Measurements from ENCODE around the gene COL5A1. TPM values are rescaled to one million over a fixed set of nuclear protein-coding genes. Genes with fewer than 3 reads are reported as not detected.

The COL5A1 gene
- total and polyA plus RNA-seq, 3 experiments from 2014 or later, result 0.02 to 0.43 (median 0.13) TPM

GRCh38 chr9:134728021-134728795 is 86.6 kb downstream of the COL5A1 start:
- ChIA-PET POLR2A (no interaction called here), CTCF (no interaction called here)
- Mint-ChIP-seq H3K27me3 (peaks cover 6 to 13% of the 10 kb centered on the region in 2 donors), H3K9me3 (no peaks in the 10 kb centered on the region), H3K36me3 (no peaks in the 10 kb centered on the region), H3K4me1 (peaks cover 5 to 8% (median 7%) of the 10 kb centered on the region in 3 donors), H3K27ac (no peak overlapping the region), H3K4me3 (no peak overlapping the region)
- no peak for DNase-seq
- H3K36me3 ChIP-seq (ENCODE audit: insufficient read depth, low read length), result no peaks in the 10 kb centered on the region
- H3K27ac ChIP-seq (ENCODE audit: low read depth, low read length), result no peak overlapping the region
- H3K4me1 ChIP-seq (ENCODE audit: insufficient read depth, low read length), result no peaks in the 10 kb centered on the region
- no peaks in the 10 kb centered on the region for H3K27me3 ChIP-seq (ENCODE audit: insufficient read depth, low read length, poor library complexity, severe bottlenecking)
- no peaks in the 10 kb centered on the region for H3K9me3 ChIP-seq (ENCODE audit: low read length)
- no peak overlapping the region for H3K4me3 ChIP-seq (ENCODE audit: low read length)

DNA sequence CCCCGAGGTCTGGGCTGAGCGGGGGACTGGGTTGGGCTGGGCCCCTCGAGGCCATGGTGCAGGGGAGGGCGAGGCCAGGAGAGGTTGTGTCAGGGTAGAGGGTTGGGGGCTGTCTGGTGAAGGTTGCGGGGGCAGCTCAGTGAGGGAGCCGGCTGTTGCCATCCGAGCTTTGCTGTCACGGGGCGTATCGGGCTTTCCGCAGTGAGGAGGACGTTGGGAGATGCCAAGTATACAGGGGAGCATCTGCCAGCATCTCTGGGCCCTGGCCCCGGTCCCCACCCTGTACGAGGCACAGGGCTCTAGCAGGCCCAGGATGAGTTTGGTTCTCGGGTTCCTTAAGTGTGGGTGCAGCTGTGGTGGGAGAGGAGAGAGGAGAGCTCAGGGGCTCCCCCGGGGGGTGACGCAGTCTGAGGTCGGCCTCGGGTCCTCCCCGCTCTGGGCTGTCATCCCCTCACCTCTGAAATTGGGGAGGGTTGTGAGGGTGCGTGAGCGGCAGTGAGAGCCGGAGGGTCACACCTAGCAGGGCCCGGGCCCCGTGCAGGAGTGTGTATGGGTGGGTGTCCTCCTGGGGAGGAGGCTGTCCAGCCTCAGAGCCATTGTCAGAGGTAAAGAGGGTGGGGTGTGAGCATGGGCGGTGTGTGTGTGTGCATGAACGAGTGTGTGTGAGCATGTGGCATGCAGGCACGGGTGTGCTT is 87.3 kb downstream of the COL5A1 start:
- Histone ChIP-seq H3K4me1 (ENCODE audit: insufficient read depth, low read length) (no peaks in the 10 kb centered on the region), H3K36me3 (ENCODE audit: insufficient read depth, low read length) (no peaks in the 10 kb centered on the region), H3K27me3 (ENCODE audit: insufficient read depth, low read length, poor library complexity, severe bottlenecking) (no peaks in the 10 kb centered on the region), H3K9me3 (ENCODE audit: low read length) (no peaks in the 10 kb centered on the region), H3K27ac (ENCODE audit: low read depth, low read length) (no peak overlapping the region), H3K4me3 (ENCODE audit: low read length) (no peak overlapping the region)
- no peak for DNase-seq
- Mint-ChIP-seq H3K9me3 (no peaks in the 10 kb centered on the region), H3K36me3 (no peaks in the 10 kb centered on the region), H3K27me3 (peaks cover 5 to 9% of the 10 kb centered on the region in 2 donors), H3K4me3 (no peak overlapping the region), H3K27ac (peak overlapping the region in 1 of 8 donors; percentile 51), H3K4me1 (peaks cover 5 to 8% (median 7%) of the 10 kb centered on the region in 3 donors)
- POLR2A ChIA-PET, result no interaction called here
- CTCF ChIA-PET, result no interaction called here

DNA sequence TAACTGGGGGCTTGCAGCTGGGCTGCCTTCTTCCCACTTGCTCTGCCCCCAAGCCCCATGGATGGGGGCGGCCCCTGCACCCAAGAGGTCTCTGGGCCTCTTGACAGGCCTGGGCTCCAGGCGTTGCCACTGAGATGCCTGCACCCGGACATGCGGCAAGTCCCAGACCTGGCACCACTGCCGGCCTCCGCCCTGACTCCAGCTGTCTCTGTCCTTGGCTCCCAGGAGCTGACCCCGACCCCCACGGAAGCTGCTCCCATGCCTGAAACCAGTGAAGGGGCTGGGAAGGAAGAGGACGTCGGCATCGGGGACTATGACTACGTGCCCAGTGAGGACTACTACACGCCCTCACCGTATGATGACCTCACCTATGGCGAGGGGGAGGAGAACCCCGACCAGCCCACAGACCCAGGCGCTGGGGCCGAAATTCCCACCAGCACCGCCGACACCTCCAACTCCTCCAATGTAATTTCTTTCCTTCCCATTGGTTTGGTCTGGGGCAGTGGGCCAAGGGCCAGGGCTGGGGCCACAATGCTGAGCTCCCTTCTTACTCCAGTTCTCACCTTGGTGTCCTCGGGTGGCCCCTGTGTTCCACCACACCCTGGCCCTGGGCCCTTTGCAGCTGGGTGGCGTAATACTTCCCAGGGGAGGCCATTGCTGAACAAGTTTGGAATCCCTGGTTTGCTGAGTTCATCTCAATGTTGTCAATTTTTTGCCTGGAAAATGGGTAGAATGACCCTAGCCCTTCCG is 88.6 kb downstream of the COL5A1 start:
- ChIA-PET POLR2A (no interaction called here), CTCF (no interaction called here)
- Mint-ChIP-seq H3K27me3 (peaks cover 5 to 6% of the 10 kb centered on the region in 2 donors), H3K27ac (no peak overlapping the region), H3K4me1 (peaks cover 4 to 7% (median 6%) of the 10 kb centered on the region in 3 donors), H3K36me3 (no peaks in the 10 kb centered on the region), H3K4me3 (no peak overlapping the region), H3K9me3 (no peaks in the 10 kb centered on the region)
- H3K9me3 ChIP-seq (ENCODE audit: low read length), result no peaks in the 10 kb centered on the region
- no peak for DNase-seq
- H3K4me1 ChIP-seq (ENCODE audit: insufficient read depth, low read length), result no peaks in the 10 kb centered on the region
- no peaks in the 10 kb centered on the region for H3K36me3 ChIP-seq (ENCODE audit: insufficient read depth, low read length)
- H3K27me3 ChIP-seq (ENCODE audit: insufficient read depth, low read length, poor library complexity, severe bottlenecking), result no peaks in the 10 kb centered on the region
- H3K27ac ChIP-seq (ENCODE audit: low read depth, low read length), result no peak overlapping the region
- no peak overlapping the region for H3K4me3 ChIP-seq (ENCODE audit: low read length)

DNA sequence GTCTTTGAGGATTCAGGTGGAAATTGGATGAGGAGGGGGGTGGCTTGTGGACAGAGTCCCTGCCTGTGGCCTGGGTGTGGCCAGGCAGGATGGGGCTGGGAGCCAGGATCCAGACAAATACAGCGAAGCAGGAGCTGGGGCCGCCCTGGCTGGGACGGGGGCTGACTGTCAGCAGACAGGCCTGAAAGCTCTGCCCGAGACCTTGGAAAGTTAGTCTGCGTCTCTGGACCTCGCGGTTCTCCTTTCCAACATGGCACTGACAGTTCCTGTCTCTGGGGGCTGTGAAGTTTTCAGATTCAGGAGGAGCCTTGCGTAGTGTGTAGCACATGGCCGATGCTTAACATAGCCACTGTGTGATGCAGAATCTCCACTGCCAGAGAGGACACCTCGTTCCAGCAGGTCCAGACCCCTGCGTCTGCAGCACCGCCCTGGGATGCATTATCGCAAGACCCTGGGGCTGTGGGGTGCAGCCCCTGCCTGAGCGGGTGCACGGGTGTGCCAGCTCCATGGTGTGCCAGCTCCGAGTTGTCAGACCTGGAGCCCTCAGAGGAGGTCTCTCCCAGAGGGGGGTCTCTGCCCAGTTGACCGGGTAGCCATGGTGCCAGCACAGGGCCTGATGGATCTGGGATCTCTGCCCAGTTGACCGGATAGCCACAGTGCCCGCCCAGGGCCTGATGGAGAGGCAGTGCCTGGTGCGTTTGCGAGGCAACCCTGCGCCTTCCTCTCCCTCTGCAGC is 89.3 kb downstream of the COL5A1 start:
- H3K27ac ChIP-seq (ENCODE audit: low read depth, low read length), result no peak overlapping the region
- Mint-ChIP-seq H3K27me3 (peaks cover 0 to 5% of the 10 kb centered on the region in 2 donors), H3K36me3 (no peaks in the 10 kb centered on the region), H3K4me1 (no peaks in the 10 kb centered on the region), H3K9me3 (no peaks in the 10 kb centered on the region), H3K27ac (no peak overlapping the region), H3K4me3 (no peak overlapping the region)
- no peaks in the 10 kb centered on the region for H3K36me3 ChIP-seq (ENCODE audit: insufficient read depth, low read length)
- no peak for DNase-seq
- no peak overlapping the region for H3K4me3 ChIP-seq (ENCODE audit: low read length)
- POLR2A ChIA-PET, result no interaction called here
- no peaks in the 10 kb centered on the region for H3K4me1 ChIP-seq (ENCODE audit: insufficient read depth, low read length)
- no peaks in the 10 kb centered on the region for H3K9me3 ChIP-seq (ENCODE audit: low read length)
- no peaks in the 10 kb centered on the region for H3K27me3 ChIP-seq (ENCODE audit: insufficient read depth, low read length, poor library complexity, severe bottlenecking)
- CTCF ChIA-PET, result no interaction called here

- Mint-ChIP-seq H3K27ac (no peak overlapping the region), H3K4me3 (no peak overlapping the region), H3K9me3 (no peaks in the 10 kb centered on the region), H3K36me3 (no peaks in the 10 kb centered on the region), H3K4me1 (no peaks in the 10 kb centered on the region), H3K27me3 (peaks cover 0 to 5% of the 10 kb centered on the region in 2 donors)
- H3K4me1 ChIP-seq (ENCODE audit: insufficient read depth, low read length), result no peaks in the 10 kb centered on the region
- no peak overlapping the region for H3K27ac ChIP-seq (ENCODE audit: low read depth, low read length)
- no peak for DNase-seq
- CTCF ChIA-PET, result no interaction called here
- no peaks in the 10 kb centered on the region for H3K9me3 ChIP-seq (ENCODE audit: low read length)
- H3K4me3 ChIP-seq (ENCODE audit: low read length), result no peak overlapping the region
- H3K27me3 ChIP-seq (ENCODE audit: insufficient read depth, low read length, poor library complexity, severe bottlenecking), result no peaks in the 10 kb centered on the region
- H3K36me3 ChIP-seq (ENCODE audit: insufficient read depth, low read length), result no peaks in the 10 kb centered on the region
- POLR2A ChIA-PET, result no interaction called here
These were observed 90.1 kb downstream of the COL5A1 start for GRCh38 chr9:134731497-134732391.

GRCh38 chr9:134732392-134733110 is 90.9 kb downstream of the COL5A1 start:
- Histone ChIP-seq H3K36me3 (ENCODE audit: insufficient read depth, low read length) (no peaks in the 10 kb centered on the region), H3K9me3 (ENCODE audit: low read length) (no peaks in the 10 kb centered on the region), H3K4me3 (ENCODE audit: low read length) (no peak overlapping the region), H3K4me1 (ENCODE audit: insufficient read depth, low read length) (no peaks in the 10 kb centered on the region), H3K27ac (ENCODE audit: low read depth, low read length) (no peak overlapping the region), H3K27me3 (ENCODE audit: insufficient read depth, low read length, poor library complexity, severe bottlenecking) (no peaks in the 10 kb centered on the region)
- Mint-ChIP-seq H3K27me3 (peaks cover 0 to 5% of the 10 kb centered on the region in 2 donors), H3K36me3 (no peaks in the 10 kb centered on the region), H3K27ac (no peak overlapping the region), H3K4me1 (no peaks in the 10 kb centered on the region), H3K9me3 (no peaks in the 10 kb centered on the region), H3K4me3 (no peak overlapping the region)
- CTCF ChIA-PET, result no interaction called here
- POLR2A ChIA-PET, result no interaction called here
- no peak for DNase-seq
